ENCODE measurements around the gene LRR1.

Gene LRR1

DNA sequence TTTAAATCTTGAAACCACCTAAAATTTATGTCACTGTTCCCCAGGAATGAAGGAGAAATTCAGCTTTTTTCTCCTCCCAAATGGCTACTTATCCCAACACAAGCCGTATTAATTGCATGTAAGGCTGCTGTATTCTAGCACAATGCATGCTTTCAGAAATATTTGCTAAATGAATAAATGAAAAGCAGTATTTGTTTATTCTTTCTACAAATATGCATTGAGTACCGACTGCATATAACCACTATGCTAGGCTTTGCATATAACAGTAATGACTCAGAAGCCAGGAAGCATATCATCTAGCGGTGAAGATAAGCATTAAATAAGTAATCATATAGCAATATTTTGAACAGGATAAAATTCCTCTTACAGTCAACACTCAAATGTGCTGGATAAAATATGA is 5.7 kb upstream of the LRR1 start:
- Histone ChIP-seq H2AFZ (ENCODE audit: low read depth, low read length, severe bottlenecking) (no peak overlapping the region), H3K9me2 (replicated peaks; ENCODE audit: insufficient read depth, low read length) (no peaks in the 10 kb centered on the region), H3K36me3 (ENCODE audit: low read length) (no peaks in the 10 kb centered on the region), H3F3A (ENCODE audit: insufficient read depth) (peaks cover 12% of the 10 kb centered on the region), H3K27me3 (ENCODE audit: low read length) (no peaks in the 10 kb centered on the region), H3K79me2 (ENCODE audit: insufficient read depth, low read length) (peaks cover 11% of the 10 kb centered on the region), H3K27ac (ENCODE audit: low read depth, low read length) (no peak overlapping the region), H3K9me3 (ENCODE audit: insufficient read depth, low read length) (no peaks in the 10 kb centered on the region), H3K4me3 (ENCODE audit: insufficient read depth, low read length, poor library complexity, severe bottlenecking) (no peak overlapping the region), H3K9ac (ENCODE audit: low read length) (no peak overlapping the region), H4K20me1 (ENCODE audit: low read depth, low read length) (no peaks in the 10 kb centered on the region), H3K4me2 (ENCODE audit: low read depth, low read length, poor library complexity, severe bottlenecking) (no peak overlapping the region)
- TF ChIP-seq CTCF (IDR thresholded peaks at IDR 0.05; ENCODE audit: insufficient read depth, low read length, poor library complexity, severe bottlenecking): no peak

- H4K20me1 ChIP-seq (ENCODE audit: low read depth, low read length): no peaks in the 10 kb centered on the region
- H3K9me2 ChIP-seq (replicated peaks; ENCODE audit: insufficient read depth, low read length): no peaks in the 10 kb centered on the region
- peaks cover 26% of the 10 kb centered on the region for H3K79me2 ChIP-seq (ENCODE audit: insufficient read depth, low read length)
- H3K4me2 ChIP-seq (ENCODE audit: low read depth, low read length, poor library complexity, severe bottlenecking): no peak overlapping the region
- TF ChIP-seq CTCF (IDR thresholded peaks at IDR 0.05; ENCODE audit: insufficient read depth, low read length, poor library complexity, severe bottlenecking) (no peak), EZH2phosphoT487 (conservative IDR thresholded peaks at IDR 0.05; ENCODE audit: low read length) (no peak)
- no peak overlapping the region for H3K27ac ChIP-seq (ENCODE audit: low read depth, low read length)
- no peaks in the 10 kb centered on the region for H3K9me3 ChIP-seq (ENCODE audit: insufficient read depth, low read length)
- H2AFZ ChIP-seq (ENCODE audit: low read depth, low read length, severe bottlenecking): no peak overlapping the region
- H3K36me3 ChIP-seq (ENCODE audit: low read length): no peaks in the 10 kb centered on the region
- peaks cover 9% of the 10 kb centered on the region for H3F3A ChIP-seq (ENCODE audit: insufficient read depth)
- no peak overlapping the region for H3K9ac ChIP-seq (ENCODE audit: low read length)
- no peaks in the 10 kb centered on the region for H3K27me3 ChIP-seq (ENCODE audit: low read length)
- H3K4me3 ChIP-seq (ENCODE audit: insufficient read depth, low read length, poor library complexity, severe bottlenecking): no peak overlapping the region
Observed at GRCh38 chr14:49594347-49595091, 4.2 kb upstream of the LRR1 start.

- Histone ChIP-seq H3K79me2 (ENCODE audit: insufficient read depth, low read length) (peaks cover 57% of the 10 kb centered on the region), H4K20me1 (ENCODE audit: low read depth, low read length) (no peaks in the 10 kb centered on the region), H3K9ac (ENCODE audit: low read length) (peak overlapping the region; percentile 99), H3K27ac (ENCODE audit: low read depth, low read length) (peak overlapping the region; percentile 83), H2AFZ (ENCODE audit: low read depth, low read length, severe bottlenecking) (peak overlapping the region; percentile 55), H3F3A (ENCODE audit: insufficient read depth) (peaks cover 9% of the 10 kb centered on the region), H3K36me3 (ENCODE audit: low read length) (peaks cover 5% of the 10 kb centered on the region; the same call in 1 of the 2 replicates), H3K9me3 (ENCODE audit: insufficient read depth, low read length) (no peaks in the 10 kb centered on the region), H3K9me2 (replicated peaks; ENCODE audit: insufficient read depth, low read length) (no peaks in the 10 kb centered on the region), H3K4me3 (ENCODE audit: insufficient read depth, low read length, poor library complexity, severe bottlenecking) (peak overlapping the region; percentile 97), H3K4me2 (ENCODE audit: low read depth, low read length, poor library complexity, severe bottlenecking) (peak overlapping the region; percentile 96), H3K27me3 (ENCODE audit: low read length) (no peaks in the 10 kb centered on the region)
- TF ChIP-seq CTCF (IDR thresholded peaks at IDR 0.05; ENCODE audit: insufficient read depth, low read length, poor library complexity, severe bottlenecking): no peak
- no peak for TF ChIP-seq EZH2phosphoT487 (conservative IDR thresholded peaks at IDR 0.05; ENCODE audit: low read length)
Observed at GRCh38 chr14:49598189-49598484, 603 bp upstream of the LRR1 start.

Data from SU-DHL-6 (cell line).